NB4 (cell line): ENCODE data around the gene AOAH.

Source experiments
- DNase-seq: peaks from one replicate; pipeline ENCODE4 v3.0.0; 2010; ENCODE audit warnings: low read depth
- H3K4me3 ChIP-seq: one replicate; pipeline ENCODE4 v1.5.1; 2011; ENCODE audit warnings: mild to moderate bottlenecking, low read depth, low read length, moderate library complexity
- MYC ChIP-seq: IDR thresholded peaks from 2 replicates; pipeline ENCODE4 v1.6.1; 2011; ENCODE audit warnings: low read depth, low read length
- POLR2A ChIP-seq: IDR thresholded peaks from 2 replicates; pipeline ENCODE4 v1.6.1; 2011; ENCODE audit warnings: mild to moderate bottlenecking; ENCODE audit not compliant: insufficient read length; ENCODE audit errors: extremely low read depth
- TF ChIP-seq, protein P1 (sequence below): IDR thresholded peaks from 2 replicates; pipeline ENCODE4 v1.6.1; 2011; ENCODE audit warnings: low read depth, low read length
- TF ChIP-seq, protein P2 (sequence below): IDR thresholded peaks from one replicate; pipeline ENCODE4 v1.5.1; 2012; ENCODE audit warnings: low read depth, low read length

Gene AOAH

DNA sequence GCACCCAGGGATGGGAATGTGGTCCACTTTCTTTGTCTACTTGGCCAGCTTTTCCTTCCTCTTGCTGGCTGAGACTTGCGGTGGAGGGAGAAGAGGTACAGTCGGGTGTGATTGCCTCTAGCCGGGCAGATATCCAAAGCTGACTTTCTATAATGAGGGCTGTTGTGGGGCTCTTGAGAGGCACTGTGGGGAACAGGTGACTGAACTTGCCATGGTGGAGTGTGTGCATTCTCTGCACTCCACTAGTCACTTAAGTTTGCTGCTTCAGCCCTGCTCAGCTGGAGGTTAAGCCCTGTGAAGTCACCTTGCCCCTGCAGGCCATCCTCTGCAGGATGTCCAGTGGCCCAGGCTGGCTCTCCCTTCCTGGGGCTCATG lies 116.6 kb downstream of the AOAH start:
- no peak overlapping the region for H3K4me3 ChIP-seq
- TF ChIP-seq, protein P1, sequence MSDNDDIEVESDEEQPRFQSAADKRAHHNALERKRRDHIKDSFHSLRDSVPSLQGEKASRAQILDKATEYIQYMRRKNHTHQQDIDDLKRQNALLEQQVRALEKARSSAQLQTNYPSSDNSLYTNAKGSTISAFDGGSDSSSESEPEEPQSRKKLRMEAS = no peak
- no peak for TF ChIP-seq POLR2A
- TF ChIP-seq, protein P2, sequence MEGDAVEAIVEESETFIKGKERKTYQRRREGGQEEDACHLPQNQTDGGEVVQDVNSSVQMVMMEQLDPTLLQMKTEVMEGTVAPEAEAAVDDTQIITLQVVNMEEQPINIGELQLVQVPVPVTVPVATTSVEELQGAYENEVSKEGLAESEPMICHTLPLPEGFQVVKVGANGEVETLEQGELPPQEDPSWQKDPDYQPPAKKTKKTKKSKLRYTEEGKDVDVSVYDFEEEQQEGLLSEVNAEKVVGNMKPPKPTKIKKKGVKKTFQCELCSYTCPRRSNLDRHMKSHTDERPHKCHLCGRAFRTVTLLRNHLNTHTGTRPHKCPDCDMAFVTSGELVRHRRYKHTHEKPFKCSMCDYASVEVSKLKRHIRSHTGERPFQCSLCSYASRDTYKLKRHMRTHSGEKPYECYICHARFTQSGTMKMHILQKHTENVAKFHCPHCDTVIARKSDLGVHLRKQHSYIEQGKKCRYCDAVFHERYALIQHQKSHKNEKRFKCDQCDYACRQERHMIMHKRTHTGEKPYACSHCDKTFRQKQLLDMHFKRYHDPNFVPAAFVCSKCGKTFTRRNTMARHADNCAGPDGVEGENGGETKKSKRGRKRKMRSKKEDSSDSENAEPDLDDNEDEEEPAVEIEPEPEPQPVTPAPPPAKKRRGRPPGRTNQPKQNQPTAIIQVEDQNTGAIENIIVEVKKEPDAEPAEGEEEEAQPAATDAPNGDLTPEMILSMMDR = no peak
- TF ChIP-seq MYC = no peak
- DNase-seq = no peak

DNA sequence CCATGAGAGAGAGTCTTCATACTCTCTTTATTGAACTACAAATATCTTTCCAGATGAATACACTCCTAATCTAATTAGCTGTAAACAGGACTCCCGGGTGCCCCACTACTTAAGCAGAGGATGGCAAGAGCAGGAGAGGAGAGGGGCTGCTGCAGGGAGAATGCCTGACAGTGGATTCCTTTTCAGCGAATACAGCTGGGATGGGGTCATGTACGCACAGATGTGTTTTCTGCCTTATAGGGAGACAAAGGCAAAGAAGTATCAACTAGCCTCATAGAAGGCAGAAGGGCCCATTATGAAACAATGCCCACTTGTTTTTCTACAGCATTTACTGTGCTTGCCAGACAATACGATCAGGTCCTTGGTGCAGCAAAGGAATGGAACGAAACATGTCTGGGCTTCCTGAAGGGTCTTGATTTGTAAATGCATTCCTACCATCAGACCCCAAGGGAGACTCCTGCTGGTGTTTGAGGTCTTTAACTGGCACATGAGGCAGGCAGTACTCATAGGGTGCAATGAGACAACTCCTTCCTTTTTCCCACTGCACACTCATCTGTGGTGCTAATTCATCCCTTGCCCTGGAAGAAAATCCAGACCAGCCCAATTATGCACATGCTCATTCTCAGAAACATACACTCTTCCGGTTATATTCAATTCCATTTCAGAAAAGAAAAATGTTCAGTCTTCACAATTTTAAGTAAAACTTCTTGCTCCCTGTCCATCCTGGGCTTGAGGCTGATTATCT lies 117.1 kb downstream of the AOAH start:
- no peak overlapping the region for H3K4me3 ChIP-seq
- TF ChIP-seq MYC = no peak
- TF ChIP-seq, protein P1 = no peak
- TF ChIP-seq POLR2A = no peak
- TF ChIP-seq, protein P2 = no peak
- DNase-seq = no peak

DNA sequence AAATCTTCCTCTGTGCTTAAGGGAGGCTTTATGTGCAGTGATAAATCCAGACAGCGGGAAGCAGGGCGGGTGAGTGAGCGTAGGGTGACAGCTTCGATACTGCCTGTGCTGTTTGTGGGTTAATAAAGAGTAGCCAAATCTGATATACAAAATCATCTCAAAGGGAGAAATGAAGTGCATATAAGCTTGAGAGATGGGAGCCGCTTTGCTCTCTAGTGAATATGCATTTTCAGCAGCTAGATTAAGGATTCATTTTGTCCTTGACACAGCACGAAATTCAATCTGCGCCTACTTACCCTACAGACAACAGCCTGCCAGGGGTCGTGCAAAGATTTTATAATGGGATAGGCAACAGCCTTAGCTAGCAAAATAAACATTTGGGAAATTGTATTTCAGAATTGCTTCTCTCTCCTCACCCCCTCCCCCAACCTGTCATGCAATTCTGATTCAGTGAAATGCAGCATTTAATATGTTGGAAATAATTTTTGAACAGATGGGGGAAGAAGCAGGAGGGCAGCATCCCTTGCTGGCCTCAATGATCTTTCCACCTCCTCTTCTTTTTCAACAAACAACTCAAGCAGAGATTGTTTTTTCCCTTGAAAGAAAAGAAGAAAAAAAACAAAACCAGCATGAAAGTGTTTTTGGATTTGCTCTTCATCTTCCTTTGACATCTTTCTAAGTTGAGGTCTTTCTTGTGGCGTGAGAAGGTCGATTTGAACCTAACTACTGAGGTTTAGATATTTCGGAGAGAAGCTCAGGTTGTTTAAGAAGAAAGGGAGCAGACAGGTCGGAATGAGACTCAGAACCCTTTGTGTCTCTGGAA lies 117.9 kb downstream of the AOAH start:
- no peak for DNase-seq
- TF ChIP-seq, protein P1 = no peak
- no peak for TF ChIP-seq POLR2A
- TF ChIP-seq MYC = no peak
- TF ChIP-seq, protein P2 = no peak
- no peak overlapping the region for H3K4me3 ChIP-seq

DNA sequence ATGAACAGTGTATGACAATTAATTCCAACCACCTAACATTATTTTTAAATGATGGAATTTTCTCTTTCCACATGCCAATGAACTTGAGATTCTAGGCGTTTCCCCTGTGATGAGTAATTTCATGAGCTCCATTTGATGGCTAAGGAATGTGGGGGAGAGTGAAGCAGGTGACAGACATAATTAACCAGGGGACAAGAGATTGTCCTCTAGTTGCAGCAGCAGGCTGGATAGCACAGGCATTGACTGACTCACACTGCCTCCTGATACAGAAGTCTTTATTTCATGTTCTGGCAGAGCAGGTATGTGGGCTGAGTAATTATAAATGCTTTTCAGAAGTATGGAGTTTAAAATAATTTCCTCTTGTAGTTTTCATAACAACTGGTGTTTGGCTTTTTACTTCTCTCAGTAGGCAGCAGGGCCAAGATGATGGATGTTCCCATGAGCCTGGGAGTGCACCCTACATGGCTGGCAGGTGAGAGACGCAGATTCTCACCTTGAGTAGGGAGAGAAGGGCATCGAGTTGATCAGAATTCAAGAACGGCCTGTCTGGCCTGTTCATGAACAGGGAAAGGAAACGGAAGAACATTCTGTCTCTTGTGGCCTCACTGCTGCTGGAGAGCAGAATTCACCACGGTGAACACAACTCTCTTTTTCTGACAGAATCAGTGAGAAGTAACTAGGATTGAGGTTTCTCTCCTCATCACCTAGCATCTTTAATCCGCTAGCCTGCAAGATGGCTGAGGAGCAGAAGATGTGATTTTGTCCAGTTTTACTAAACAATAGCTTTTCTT lies 118.8 kb downstream of the AOAH start:
- TF ChIP-seq, protein P1 = no peak
- TF ChIP-seq POLR2A = no peak
- no peak for TF ChIP-seq MYC
- no peak for DNase-seq
- H3K4me3 ChIP-seq = no peak overlapping the region

DNA sequence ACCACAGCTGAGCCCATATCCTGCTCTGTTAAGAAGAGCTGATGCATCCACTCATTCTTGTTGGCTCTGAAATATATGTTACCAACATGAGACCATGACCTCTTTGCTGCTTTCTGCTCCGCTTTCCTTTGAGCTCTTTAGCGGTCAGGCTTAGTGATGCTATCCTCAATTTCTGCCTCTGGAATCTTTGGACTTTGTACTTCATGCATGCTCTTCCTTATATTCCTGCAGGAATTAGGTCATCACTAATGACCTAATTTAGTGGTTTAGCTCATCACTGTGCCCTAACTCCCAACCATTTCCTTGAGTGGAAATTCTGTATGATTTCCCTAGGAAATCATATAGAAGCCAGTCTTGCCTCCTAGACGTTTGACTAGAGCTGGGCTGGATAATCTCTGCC lies 119.5 kb downstream of the AOAH start:
- TF ChIP-seq POLR2A (no peak), MYC (no peak)
- TF ChIP-seq, protein P2 = no peak
- TF ChIP-seq, protein P1 = no peak

More for the DNA sequence above, 119.5 kb downstream of the AOAH start:
- H3K4me3 ChIP-seq = no peak overlapping the region
- no peak for DNase-seq
